H9 (cell line): ENCODE data around the gene TTLL9. TPM values are rescaled to one million over a fixed set of nuclear protein-coding genes. Genes with fewer than 3 reads are reported as not detected.

ENCODE experiments used
- DNase-seq: peaks from one replicate; pipeline ENCODE4 v3.0.0-alpha.2; 2017
- H2AFZ ChIP-seq: one replicate; pipeline ENCODE4 v1.6.1; 2013; ENCODE audit warnings: mild to moderate bottlenecking, low read length, control low read depth, moderate library complexity
- H2AK5ac ChIP-seq: 2 replicates; pipeline ENCODE4 v1.6.1; 2013; ENCODE audit warnings: low read length, control low read depth, mixed read lengths; ENCODE audit not compliant: insufficient read length
- H2BK120ac ChIP-seq: one replicate; pipeline ENCODE4 v1.6.1; 2013; ENCODE audit warnings: low read depth, mild to moderate bottlenecking, low read length, control low read depth, inconsistent platforms; ENCODE audit not compliant: poor library complexity, severe bottlenecking
- H2BK12ac ChIP-seq: 2 replicates; pipeline ENCODE4 v1.6.1; 2013; ENCODE audit warnings: low read length, control low read depth, mixed read lengths, low read depth; ENCODE audit not compliant: insufficient read length
- H2BK15ac ChIP-seq: 2 replicates; pipeline ENCODE4 v1.6.1; 2013; ENCODE audit warnings: low read depth, low read length, control low read depth
- H2BK20ac ChIP-seq: one replicate; pipeline ENCODE4 v1.6.1; 2013; ENCODE audit warnings: low read depth, mild to moderate bottlenecking, low read length, control low read depth, inconsistent platforms; ENCODE audit not compliant: poor library complexity, severe bottlenecking
- H2BK5ac ChIP-seq: 2 replicates; pipeline ENCODE4 v1.6.1; 2013; ENCODE audit warnings: low read length, control low read depth, mixed read lengths; ENCODE audit not compliant: insufficient read length
- H3K14ac ChIP-seq: 2 replicates; pipeline ENCODE4 v1.6.1; 2013; ENCODE audit warnings: low read length, control low read depth; ENCODE audit not compliant: insufficient read depth
- H3K18ac ChIP-seq: 2 replicates; pipeline ENCODE4 v1.6.1; 2013; ENCODE audit warnings: low read depth, mild to moderate bottlenecking, mixed read lengths, low read length, control low read depth; ENCODE audit not compliant: insufficient read length
- H3K23ac ChIP-seq: 2 replicates; pipeline ENCODE4 v1.6.1; 2013; ENCODE audit warnings: low read length, control low read depth, mixed read lengths, low read depth; ENCODE audit not compliant: insufficient read length
- H3K23me2 ChIP-seq: 2 replicates; pipeline ENCODE4 v1.6.1; 2013; ENCODE audit warnings: low read depth, mild to moderate bottlenecking, mixed read lengths, low read length, control low read depth; ENCODE audit not compliant: insufficient read length, poor library complexity, severe bottlenecking
- H3K27ac ChIP-seq: 2 replicates; pipeline ENCODE4 v1.5.1; 2013; ENCODE audit warnings: low read length, control low read depth, mixed read lengths, low read depth; ENCODE audit not compliant: insufficient read length
- H3K27me3 ChIP-seq: 2 replicates; pipeline ENCODE4 v1.6.1; 2013; ENCODE audit warnings: low read length, control low read depth, inconsistent platforms; ENCODE audit not compliant: insufficient read depth
- H3K4ac ChIP-seq: 2 replicates; pipeline ENCODE4 v1.6.1; 2013; ENCODE audit warnings: low read depth, mild to moderate bottlenecking, control low read depth, inconsistent platforms, low read length, moderate library complexity
- H3K4me1 ChIP-seq: 2 replicates; pipeline ENCODE4 v1.6.1; 2013; ENCODE audit warnings: low read length, control low read depth, inconsistent platforms; ENCODE audit not compliant: insufficient read depth
- H3K4me2 ChIP-seq: 2 replicates; pipeline ENCODE4 v1.6.1; 2013; ENCODE audit warnings: low read length, control low read depth, mixed read lengths; ENCODE audit not compliant: insufficient read length, insufficient read depth
- H3K56ac ChIP-seq: 2 replicates; pipeline ENCODE4 v1.6.1; 2013; ENCODE audit warnings: low read depth, mild to moderate bottlenecking, mixed read lengths, low read length, control low read depth; ENCODE audit not compliant: insufficient read length
- H3K79me1 ChIP-seq: 2 replicates; pipeline ENCODE4 v1.6.1; 2013; ENCODE audit warnings: low read depth, mild to moderate bottlenecking, moderate library complexity, low read length, control low read depth, inconsistent platforms; ENCODE audit not compliant: insufficient read depth, poor library complexity, severe bottlenecking
- H3K79me2 ChIP-seq: 2 replicates; pipeline ENCODE4 v1.6.1; 2013; ENCODE audit warnings: low read length, control low read depth, inconsistent platforms; ENCODE audit not compliant: insufficient read depth
- H3K9ac ChIP-seq: 2 replicates; pipeline ENCODE4 v1.6.1; 2013; ENCODE audit warnings: low read length, control low read depth, mixed read lengths; ENCODE audit not compliant: insufficient read length; ENCODE audit errors: extremely low read depth
- H3K9me3 ChIP-seq: one replicate; pipeline ENCODE4 v1.6.1; 2013; ENCODE audit warnings: low read depth, low read length, inconsistent platforms; ENCODE audit not compliant: control insufficient read depth
- H3T11ph ChIP-seq: one replicate; pipeline ENCODE4 v1.6.1; 2013; ENCODE audit warnings: mild to moderate bottlenecking, low read length, control low read depth, inconsistent platforms
- H4K20me1 ChIP-seq: one replicate; pipeline ENCODE4 v1.6.1; 2013; ENCODE audit not compliant: control insufficient read depth, insufficient read length, insufficient read depth
- H4K5ac ChIP-seq: 2 replicates; pipeline ENCODE4 v1.6.1; 2013; ENCODE audit warnings: low read depth, mild to moderate bottlenecking, mixed read lengths, low read length, control low read depth; ENCODE audit not compliant: insufficient read length
- H4K8ac ChIP-seq: replicated peaks from 2 replicates; pipeline ENCODE4 v1.6.1; 2013; ENCODE audit warnings: low read length, control low read depth, mixed read lengths, low read depth; ENCODE audit not compliant: insufficient read length
- H4K91ac ChIP-seq: 2 replicates; pipeline ENCODE4 v1.6.1; 2013; ENCODE audit warnings: low read depth, mild to moderate bottlenecking, moderate library complexity, mixed read lengths, low read length, control low read depth; ENCODE audit not compliant: insufficient read length
- H3K27ac Mint-ChIP-seq, 3 experiments: 2 replicates in 2 of 3; 3 replicates in 1 of 3; pipeline ENCODE4 v1.8.0; 2020 to 2021; ENCODE audit warnings: mixed read lengths in 3 of 3, mild to moderate bottlenecking in 1 of 3, moderate library complexity in 1 of 3
- H3K27me3 Mint-ChIP-seq: 2 replicates; pipeline ENCODE4 v1.8.0; 2021; ENCODE audit warnings: low read depth, mild to moderate bottlenecking, moderate library complexity, mixed read lengths
- H3K36me3 Mint-ChIP-seq, 3 experiments: 2 replicates in 2 of 3; 3 replicates in 1 of 3; pipeline ENCODE4 v1.8.0; 2020 to 2021; ENCODE audit warnings: low read depth in 3 of 3, mixed read lengths in 3 of 3; ENCODE audit not compliant: insufficient read depth in 1 of 3
- H3K4me1 Mint-ChIP-seq, 2 experiments: 2 replicates each; pipeline ENCODE4 v1.8.0; 2020; ENCODE audit warnings: mixed read lengths in 2 of 2
- H3K4me3 Mint-ChIP-seq, 2 experiments: 2 replicates in 1 of 2; 3 replicates in 1 of 2; pipeline ENCODE4 v1.8.0; 2020 to 2021; ENCODE audit warnings: mild to moderate bottlenecking in 2 of 2, mixed read lengths in 2 of 2, moderate library complexity in 1 of 2
- H3K9me3 Mint-ChIP-seq, 2 experiments: 2 replicates in 1 of 2; 3 replicates in 1 of 2; pipeline ENCODE4 v1.8.0; 2020; ENCODE audit warnings: mild to moderate bottlenecking in 2 of 2, mixed read lengths in 2 of 2, moderate library complexity in 1 of 2
- WGBS: extraction: QIAGEN DNeasy Blood & Tissue Kit; methylation state at CpG from one replicate; pipeline ENCODE4 v1.1.7; 2013; ENCODE audit warnings: missing lambda C conversion rate, low lambda C conversion rate, mixed read lengths; ENCODE audit not compliant: insufficient read length; ENCODE audit errors: extremely low coverage; 5-methylcytosine and 5-hydroxymethylcytosine counted together
- total RNA-seq: library from RNA; stranded (reverse); gene quantifications from 2 replicates; pipeline ENCODE4 v1.2.1, GENCODE V29; 2021
- TF ChIP-seq, protein P1 (sequence below): fragments of 200-600 bp; sonication (generic); conservative IDR thresholded peaks from 3 replicates; pipeline ENCODE4 v1.8.0; 2021; ENCODE audit warnings: antibody characterized with exemption, mild to moderate bottlenecking

The TTLL9 gene
- total RNA-seq, 1 experiment from 2014 or later, result 0.20 TPM

DNA sequence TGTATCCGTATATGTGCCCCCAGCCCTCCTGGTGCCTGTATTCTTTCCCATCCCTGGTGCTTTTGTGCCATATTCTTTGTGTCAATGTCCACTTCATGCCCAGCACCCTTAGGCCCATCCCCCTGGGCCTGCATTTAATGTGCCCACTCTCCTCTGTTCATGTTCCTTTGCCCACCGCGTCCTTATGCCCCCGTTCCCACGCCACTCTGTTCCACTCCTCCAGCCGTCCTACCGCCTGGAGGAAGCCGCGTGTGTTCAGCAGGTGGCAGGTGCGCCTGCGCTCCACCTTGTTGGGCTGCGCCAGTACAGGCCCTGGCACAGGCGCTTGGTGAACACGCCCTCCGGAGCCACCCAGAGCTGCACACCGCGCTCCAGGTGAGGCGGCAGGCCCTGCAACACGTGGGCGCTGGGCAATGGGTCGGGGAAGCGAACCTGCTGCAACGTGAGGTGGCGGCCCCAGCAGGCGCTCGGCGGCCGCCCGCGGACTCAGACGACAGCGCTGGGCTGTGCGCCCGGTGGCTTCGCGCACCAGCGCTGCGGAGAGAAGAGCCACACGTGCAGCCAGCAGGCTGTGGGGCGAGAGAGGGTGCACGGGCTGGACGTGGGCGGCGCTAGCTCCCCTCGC lies 21.0 kb upstream of the TTLL9 start:
- Histone ChIP-seq H3K4ac (no peak overlapping the region), H3K9ac (no peak overlapping the region), H3K23me2 (no peaks in the 10 kb centered on the region), H4K5ac (no peak overlapping the region), H3K27me3 (no peaks in the 10 kb centered on the region), H2BK120ac (no peak overlapping the region), H4K20me1 (no peaks in the 10 kb centered on the region), H3K23ac (no peak overlapping the region), H2BK5ac (no peak overlapping the region), H4K8ac (no peak overlapping the region), H3K4me2 (no peak overlapping the region), H2BK20ac (no peak overlapping the region), H2BK15ac (no peak overlapping the region), H2BK12ac (no peak overlapping the region), H3K9me3 (no peaks in the 10 kb centered on the region), H3K79me1 (no peaks in the 10 kb centered on the region), H3K14ac (no peak overlapping the region), H3K4me1 (no peaks in the 10 kb centered on the region), H3T11ph (no peak overlapping the region), H3K27ac (no peak overlapping the region), H2AK5ac (no peak overlapping the region), H3K79me2 (no peaks in the 10 kb centered on the region), H3K56ac (no peak overlapping the region), H2AFZ (no peak overlapping the region), H3K18ac (no peak overlapping the region), H4K91ac (no peak overlapping the region)
- H3K9me3 Mint-ChIP-seq, result no peaks in the 10 kb centered on the region
- H3K27ac Mint-ChIP-seq, result no peak overlapping the region
- no peak overlapping the region for H3K4me3 Mint-ChIP-seq
- WGBS, result no CpG with 5 or more reads among the region's 45 CpGs
- no peak for DNase-seq
- H3K4me1 Mint-ChIP-seq, result peaks cover 9 to 13% of the 10 kb centered on the region in 2 experiments
- TF ChIP-seq, protein P1, sequence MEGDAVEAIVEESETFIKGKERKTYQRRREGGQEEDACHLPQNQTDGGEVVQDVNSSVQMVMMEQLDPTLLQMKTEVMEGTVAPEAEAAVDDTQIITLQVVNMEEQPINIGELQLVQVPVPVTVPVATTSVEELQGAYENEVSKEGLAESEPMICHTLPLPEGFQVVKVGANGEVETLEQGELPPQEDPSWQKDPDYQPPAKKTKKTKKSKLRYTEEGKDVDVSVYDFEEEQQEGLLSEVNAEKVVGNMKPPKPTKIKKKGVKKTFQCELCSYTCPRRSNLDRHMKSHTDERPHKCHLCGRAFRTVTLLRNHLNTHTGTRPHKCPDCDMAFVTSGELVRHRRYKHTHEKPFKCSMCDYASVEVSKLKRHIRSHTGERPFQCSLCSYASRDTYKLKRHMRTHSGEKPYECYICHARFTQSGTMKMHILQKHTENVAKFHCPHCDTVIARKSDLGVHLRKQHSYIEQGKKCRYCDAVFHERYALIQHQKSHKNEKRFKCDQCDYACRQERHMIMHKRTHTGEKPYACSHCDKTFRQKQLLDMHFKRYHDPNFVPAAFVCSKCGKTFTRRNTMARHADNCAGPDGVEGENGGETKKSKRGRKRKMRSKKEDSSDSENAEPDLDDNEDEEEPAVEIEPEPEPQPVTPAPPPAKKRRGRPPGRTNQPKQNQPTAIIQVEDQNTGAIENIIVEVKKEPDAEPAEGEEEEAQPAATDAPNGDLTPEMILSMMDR, result no peak
- no peaks in the 10 kb centered on the region for H3K36me3 Mint-ChIP-seq
- peaks cover 51% of the 10 kb centered on the region for H3K27me3 Mint-ChIP-seq
